ENCODE data around the gene SEC16A. TPM values are rescaled to one million over a fixed set of nuclear protein-coding genes. Genes with fewer than 3 reads are reported as not detected.

SEC16A gene
- total RNA-seq, 4 donors from 2014 or later: 31.2 to 49.1 (median 38.6) TPM

GRCh38 chr9:136501686-136502085 is 18.8 kb upstream of the SEC16A start:
- intact Hi-C loops (cut with DNase I): no loop called here
- no peak for DNase-seq
- WGBS, 2 donors: 90 to 100% methylated on average over 3 to 13 of the region's 23 CpGs

GRCh38 chr9:136499935-136500910 is 17.4 kb upstream of the SEC16A start:
- H3K27me3 ChIP-seq: no peaks in the 10 kb centered on the region
- no peak for TF ChIP-seq CTCF (IDR thresholded peaks at IDR 0.05)
- no peak for TF ChIP-seq POLR2A (IDR thresholded peaks at IDR 0.05)
- no peaks in the 10 kb centered on the region for H3K9me3 ChIP-seq
- H3K27ac ChIP-seq: no peak overlapping the region
- WGBS, 2 donors: 98% methylated on average over 14 to 15 of the region's 50 CpGs
- H3K4me1 ChIP-seq: peaks cover 0 to 10% (median 0%) of the 10 kb centered on the region in 3 donors
- H3K36me3 ChIP-seq: peaks cover 61 to 99% (median 87%) of the 10 kb centered on the region in 3 donors
- H3K4me3 ChIP-seq: no peak overlapping the region
- intact Hi-C loops (cut with DNase I): no loop called here
- DNase-seq: no peak

More at GRCh38 chr9:136501686-136502085, 18.8 kb upstream of the SEC16A start:
- no peak overlapping the region for H3K27ac ChIP-seq
- peaks cover 0 to 10% (median 0%) of the 10 kb centered on the region in 3 donors for H3K4me1 ChIP-seq
- TF ChIP-seq POLR2A (IDR thresholded peaks at IDR 0.05) (no peak), CTCF (IDR thresholded peaks at IDR 0.05) (no peak)
- peaks cover 67 to 100% (median 97%) of the 10 kb centered on the region in 3 donors for H3K36me3 ChIP-seq
- H3K9me3 ChIP-seq: no peaks in the 10 kb centered on the region
- no peak overlapping the region for H3K4me3 ChIP-seq
- H3K27me3 ChIP-seq: no peaks in the 10 kb centered on the region

- DNase-seq: no peak
- Histone ChIP-seq H3K27ac (no peak overlapping the region), H3K27me3 (no peaks in the 10 kb centered on the region), H3K9me3 (no peaks in the 10 kb centered on the region), H3K4me1 (peaks cover 0 to 10% (median 0%) of the 10 kb centered on the region in 3 donors), H3K4me3 (no peak overlapping the region), H3K36me3 (peaks cover 52 to 98% (median 78%) of the 10 kb centered on the region in 3 donors)
- TF ChIP-seq POLR2A (IDR thresholded peaks at IDR 0.05) (no peak), CTCF (IDR thresholded peaks at IDR 0.05) (no peak)
- intact Hi-C loops (cut with DNase I): no loop called here
- WGBS, 2 donors: 88 to 90% methylated on average over 5 to 15 of the region's 46 CpGs
Observed at GRCh38 chr9:136499071-136499934, 16.5 kb upstream of the SEC16A start.

GRCh38 chr9:136497916-136498695 is 15.3 kb upstream of the SEC16A start:
- DNase-seq: no peak
- Histone ChIP-seq H3K4me3 (no peak overlapping the region), H3K4me1 (peaks cover 0 to 14% (median 0%) of the 10 kb centered on the region in 3 donors), H3K36me3 (peaks cover 45 to 91% (median 66%) of the 10 kb centered on the region in 3 donors), H3K27ac (no peak overlapping the region), H3K27me3 (no peaks in the 10 kb centered on the region), H3K9me3 (no peaks in the 10 kb centered on the region)
- TF ChIP-seq POLR2A (IDR thresholded peaks at IDR 0.05) (no peak), CTCF (IDR thresholded peaks at IDR 0.05) (no peak)
- 89% methylated on average over 6 of the region's 28 CpGs; no CpG with 5 or more reads in 1 of the 2 donors for WGBS, 2 donors
- intact Hi-C loops (cut with DNase I): no loop called here
